Activated CD4-positive, CD25-positive, alpha-beta regulatory T cell treated with anti-CD3 and anti-CD28 coated beads, Interleukin-2, amount 50 U/mL, for 16 hours (primary cell): ENCODE data around the gene METRNL.

ENCODE experiments used
- DNase-seq: peaks from one replicate; pipeline ENCODE4 v3.0.0-alpha.2; 2020; ENCODE audit warnings: low read depth, low spot score

The METRNL gene

GRCh38 chr17:83067071-83067717 lies 12.2 kb upstream of the METRNL start:
- DNase-seq: no peak

- DNase-seq: no peak
Measured at GRCh38 chr17:83067718-83068261, 11.6 kb upstream of the METRNL start.

DNA sequence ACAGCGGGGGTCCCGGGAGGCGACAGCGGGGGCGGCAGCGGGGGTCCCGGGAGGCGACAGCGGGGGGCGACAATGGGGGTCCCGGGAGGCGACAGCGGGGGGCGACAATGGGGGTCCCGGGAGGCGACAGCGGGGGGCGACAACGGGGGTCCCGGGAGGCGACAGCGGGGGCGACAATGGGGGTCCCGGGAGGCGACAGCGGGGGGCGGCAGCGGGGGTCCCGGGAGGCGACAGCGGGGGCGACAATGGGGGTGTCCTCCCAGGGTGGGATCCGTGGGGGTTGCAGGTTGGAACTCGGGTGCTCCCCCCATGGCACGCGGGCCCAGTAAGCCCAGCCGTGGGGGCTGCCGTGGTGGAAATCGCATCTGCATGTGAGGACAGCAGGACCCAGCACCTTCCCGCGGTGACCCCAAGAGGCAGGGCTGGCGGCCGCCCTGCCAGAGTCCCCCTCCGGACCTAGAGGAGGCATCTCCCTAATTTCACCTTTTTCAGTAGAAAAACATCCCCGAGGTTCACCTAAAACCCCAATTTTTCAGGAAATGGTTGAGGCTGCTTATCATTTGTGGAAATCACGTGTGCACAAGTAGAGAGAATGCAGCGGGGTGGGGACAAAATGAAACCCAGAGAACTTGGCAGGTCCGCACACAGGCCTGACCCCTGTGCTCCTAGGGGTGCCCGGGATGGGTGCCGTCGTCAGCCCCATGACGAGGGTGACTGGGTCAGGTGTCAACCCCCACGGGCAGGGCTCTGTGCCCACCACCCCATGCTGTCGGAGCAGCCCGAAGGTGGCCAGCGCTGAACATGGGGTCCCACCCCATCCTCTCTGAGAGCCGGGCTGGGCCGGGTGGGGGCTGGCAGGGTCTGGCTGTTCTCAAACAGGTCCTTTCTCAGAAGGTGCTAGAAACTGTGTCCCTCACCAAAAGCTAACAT lies 10.5 kb upstream of the METRNL start:
- no peak for DNase-seq

DNA sequence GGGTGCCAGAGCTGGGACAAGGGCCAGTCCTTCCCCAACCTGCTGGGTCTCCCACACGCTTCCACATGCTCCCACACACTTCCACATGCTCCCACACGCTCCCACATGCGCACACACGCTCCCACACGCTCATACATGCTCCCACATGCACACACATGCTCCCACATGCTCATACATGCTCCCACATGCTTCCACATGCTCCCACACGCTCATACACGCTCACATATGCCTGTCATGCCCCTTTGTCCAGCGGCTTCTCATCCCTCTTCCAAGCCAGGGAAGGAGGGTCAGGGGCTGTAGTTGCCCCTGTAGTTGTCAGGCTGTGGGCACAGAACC lies 9.9 kb upstream of the METRNL start:
- DNase-seq: no peak

- no peak for DNase-seq
Measured at GRCh38 chr17:83069931-83070742, 9.3 kb upstream of the METRNL start.

GRCh38 chr17:83070800-83071341 lies 8.5 kb upstream of the METRNL start:
- no peak for DNase-seq

- DNase-seq: no peak
Measured at GRCh38 chr17:83071365-83071764, 8.0 kb upstream of the METRNL start.

DNA sequence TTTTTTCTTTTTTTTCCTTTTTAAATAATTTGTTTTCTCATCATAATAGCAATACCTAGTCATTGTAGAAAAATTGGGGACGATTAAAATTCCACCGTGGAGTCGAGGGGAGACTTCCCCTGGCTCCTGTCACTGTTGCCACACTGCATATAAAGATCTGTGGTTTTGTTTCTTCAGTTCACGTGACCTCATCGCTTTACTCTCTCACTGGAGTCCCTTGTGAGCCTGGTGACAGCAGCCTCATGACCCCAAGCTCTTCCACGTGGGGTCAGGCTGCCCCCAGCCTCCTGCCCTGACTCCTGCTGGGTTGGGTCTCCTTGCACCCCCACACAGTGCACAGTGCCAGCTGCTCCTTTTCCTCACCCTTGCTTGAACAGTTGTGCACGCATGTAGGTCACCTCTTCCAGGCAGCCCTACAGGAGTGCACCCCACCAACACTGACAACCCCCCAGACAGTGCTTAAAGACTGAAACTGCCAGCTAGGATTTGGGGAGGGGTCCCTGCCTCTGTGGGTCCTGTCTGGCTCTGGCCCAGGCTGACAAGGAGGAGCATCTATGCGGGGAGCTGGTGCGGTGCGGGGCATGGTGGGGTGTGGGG lies 7.3 kb upstream of the METRNL start:
- no peak for DNase-seq

DNA sequence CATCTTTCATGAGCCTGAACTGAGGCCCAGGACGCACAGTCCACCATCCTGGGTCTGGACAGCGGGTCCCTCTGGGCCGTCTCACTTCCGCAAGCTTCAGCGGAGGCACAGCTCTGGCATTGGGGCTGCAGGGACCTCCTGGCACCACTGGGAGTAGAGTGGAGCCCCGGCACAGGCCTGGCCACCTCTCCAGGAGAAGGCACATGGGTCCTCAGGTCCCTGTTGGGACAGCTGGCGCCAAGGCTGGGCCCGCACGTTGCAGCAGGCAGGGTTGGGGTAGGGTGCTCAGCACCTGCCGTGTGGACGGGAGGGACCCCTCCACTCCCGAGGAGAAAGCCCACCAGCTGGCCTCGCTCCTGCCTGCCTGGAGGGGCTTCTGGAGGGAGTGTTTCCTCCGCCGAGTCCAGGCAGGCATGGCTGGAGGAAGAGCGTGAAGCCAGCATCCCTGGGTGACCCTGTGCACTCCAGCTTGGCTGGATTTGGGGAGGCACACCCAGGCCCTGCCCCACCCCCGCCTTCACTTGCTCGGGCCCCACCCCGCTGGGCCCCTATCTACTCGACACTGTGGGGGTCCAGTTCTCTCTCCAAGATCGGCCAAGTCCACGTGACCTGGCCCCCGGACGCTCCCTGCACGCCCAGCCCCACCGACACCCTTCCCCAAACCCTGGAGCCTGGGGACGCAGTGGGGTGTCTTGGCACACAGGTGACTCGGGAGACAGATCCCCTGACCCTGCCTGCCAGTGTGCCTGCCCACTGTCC lies 6.6 kb upstream of the METRNL start:
- no peak for DNase-seq

DNA sequence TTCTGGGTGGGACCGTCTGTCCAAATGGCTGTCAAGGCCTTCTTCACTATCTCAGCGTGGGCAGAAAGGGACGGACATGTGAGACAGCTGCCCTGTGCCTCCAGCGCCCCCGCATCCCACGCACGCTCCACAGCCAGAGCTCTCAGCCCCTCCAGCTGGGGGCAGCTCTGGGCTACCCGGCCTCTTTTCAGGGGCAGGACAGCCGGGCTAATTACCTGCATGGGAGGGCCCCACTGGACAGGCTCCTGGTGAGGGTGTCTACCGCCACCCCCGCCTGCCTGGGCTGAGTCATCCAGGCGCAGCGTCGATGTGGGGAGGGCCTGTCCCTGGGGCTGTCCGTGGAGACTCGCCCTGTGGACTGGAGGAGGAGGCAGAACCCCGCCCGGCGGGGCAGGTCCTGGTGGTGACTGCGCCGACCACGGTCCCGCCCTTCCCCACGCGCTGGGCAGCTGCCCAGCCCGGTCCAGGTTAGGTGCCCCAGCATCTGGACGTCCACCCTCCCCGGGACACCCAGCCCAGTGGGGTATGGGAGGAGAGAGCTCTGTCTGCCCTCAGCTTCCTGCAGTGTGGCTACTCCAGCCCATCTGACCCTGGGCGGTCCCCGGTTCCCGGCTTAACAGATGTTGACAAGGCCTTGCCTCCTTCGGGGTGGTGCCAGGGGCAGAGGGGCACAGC lies 5.9 kb upstream of the METRNL start:
- no peak for DNase-seq

DNA sequence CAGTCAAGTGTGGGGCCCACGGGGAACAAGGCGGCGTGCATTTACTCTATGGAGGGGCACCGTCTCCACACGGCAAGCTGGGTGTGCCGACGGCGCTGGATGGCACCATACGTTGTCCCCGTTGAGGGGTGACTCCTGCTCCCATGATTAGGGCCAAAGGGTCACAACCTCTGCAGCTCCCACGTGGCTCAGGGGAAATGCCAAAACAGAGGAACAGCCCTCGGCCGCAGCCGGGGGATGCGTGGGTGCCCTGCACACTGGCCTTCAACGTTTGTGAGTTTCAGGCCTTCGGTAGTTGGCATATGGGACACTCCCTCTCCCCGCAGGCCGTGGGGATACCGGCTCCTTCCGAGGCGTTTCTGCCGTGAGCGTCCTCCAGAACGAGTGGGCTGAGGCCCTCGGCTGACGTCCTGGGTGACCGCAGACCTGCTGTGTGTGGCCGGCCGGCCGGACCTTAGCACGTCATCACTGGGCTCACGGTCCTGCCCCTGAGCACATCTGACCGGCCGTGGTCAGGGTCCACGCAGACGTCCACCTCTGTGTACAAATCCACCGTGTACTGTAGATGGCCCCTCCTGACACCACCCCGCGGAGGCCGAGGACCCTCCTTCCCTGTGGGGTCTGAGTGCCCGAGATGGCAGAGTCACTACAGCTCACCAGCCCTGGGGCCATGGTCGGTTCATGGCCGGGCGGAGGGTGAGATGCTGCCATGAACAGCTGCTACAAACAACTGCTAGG lies 4.8 kb upstream of the METRNL start:
- no peak for DNase-seq

GRCh38 chr17:83075270-83075880 lies 4.0 kb upstream of the METRNL start:
- DNase-seq: no peak

- no peak for DNase-seq
Measured at GRCh38 chr17:83076938-83077337, 2.5 kb upstream of the METRNL start.

DNA sequence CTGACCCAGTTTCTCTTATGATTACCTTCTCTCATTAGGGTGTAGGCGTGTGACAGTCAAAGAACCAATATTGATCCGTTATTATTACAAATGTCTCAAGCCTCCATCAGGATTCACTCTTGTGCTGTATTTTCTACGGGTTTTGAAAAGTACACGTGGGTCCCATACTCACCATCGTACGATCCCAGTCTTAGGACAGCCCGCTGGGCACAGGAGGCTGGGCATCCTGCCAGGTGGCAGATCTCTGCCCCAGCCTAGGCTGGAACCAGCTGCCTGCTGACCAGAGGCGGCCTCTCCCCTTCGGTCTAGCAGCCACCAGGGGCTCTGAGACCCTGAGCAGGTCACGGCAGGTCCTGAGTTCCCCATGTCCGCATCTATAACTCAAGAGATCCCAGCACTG lies 2.0 kb upstream of the METRNL start:
- DNase-seq: no peak

GRCh38 chr17:83077939-83078338 lies 1.5 kb upstream of the METRNL start:
- no peak for DNase-seq

GRCh38 chr17:83078378-83079351 lies 744 bp upstream of the METRNL start:
- no peak for DNase-seq

DNA sequence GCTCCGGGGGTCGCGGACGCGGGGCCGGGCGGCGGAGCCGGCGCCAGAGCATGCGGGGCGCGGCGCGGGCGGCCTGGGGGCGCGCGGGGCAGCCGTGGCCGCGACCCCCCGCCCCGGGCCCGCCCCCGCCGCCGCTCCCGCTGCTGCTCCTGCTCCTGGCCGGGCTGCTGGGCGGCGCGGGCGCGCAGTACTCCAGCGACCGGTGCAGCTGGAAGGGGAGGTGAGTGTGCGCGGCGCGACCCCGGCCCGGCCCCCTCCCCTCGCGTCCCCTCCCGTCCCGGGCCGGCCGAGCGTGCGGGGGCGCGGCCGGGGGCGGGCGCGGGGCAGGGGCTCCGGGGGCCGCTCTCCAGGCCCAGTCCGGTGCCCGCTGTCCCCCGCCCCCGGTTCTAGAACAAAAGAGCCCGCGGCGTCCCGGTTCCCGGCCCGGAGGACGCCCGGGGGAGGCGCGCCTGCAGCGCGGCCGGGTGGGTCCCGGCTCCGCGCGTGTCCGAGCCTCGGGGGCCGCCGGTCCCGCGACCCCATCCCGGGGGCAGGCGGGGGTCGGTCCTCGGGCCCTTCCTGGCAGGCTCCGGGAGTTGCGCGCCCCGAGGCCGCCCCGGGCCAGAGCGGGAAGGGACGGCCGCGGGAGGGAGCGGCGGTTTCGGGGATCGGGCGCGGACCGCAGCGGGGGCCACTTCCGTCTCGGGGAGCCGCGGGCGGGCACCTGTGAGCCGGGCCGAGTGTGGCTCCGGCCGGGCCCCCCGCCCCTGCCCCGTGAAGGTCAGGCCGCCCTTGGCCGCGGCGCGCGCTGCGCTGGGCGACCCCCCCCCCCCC lies 563 bp downstream of the METRNL start:
- no peak for DNase-seq
